Progenitor cell of endocrine pancreas (in vitro differentiated cells): Measurements from ENCODE around the gene EEF1A2. TPM values are rescaled to one million over a fixed set of nuclear protein-coding genes. Genes with fewer than 3 reads are reported as not detected.

Source experiments
- DNase-seq: peaks from one replicate; pipeline ENCODE4 v3.0.0; 2021; ENCODE audit warnings: low spot score; ENCODE audit not compliant: unreplicated experiment
- H3K27ac Mint-ChIP-seq: 2 replicates; pipeline ENCODE4 v1.8.0; 2021; ENCODE audit warnings: mild to moderate bottlenecking, moderate library complexity, mixed read lengths
- H3K27me3 Mint-ChIP-seq: 2 replicates; pipeline ENCODE4 v1.8.0; 2021; ENCODE audit warnings: mixed read lengths
- H3K36me3 Mint-ChIP-seq: 2 replicates; pipeline ENCODE4 v1.8.0; 2022; ENCODE audit warnings: mixed read lengths; ENCODE audit not compliant: insufficient read depth
- H3K4me1 Mint-ChIP-seq: 2 replicates; pipeline ENCODE4 v1.8.0; 2021; ENCODE audit warnings: low read depth, mixed read lengths
- H3K4me3 Mint-ChIP-seq: 2 replicates; pipeline ENCODE4 v1.8.0; 2021; ENCODE audit warnings: low read depth, mild to moderate bottlenecking, moderate library complexity, mixed read lengths
- H3K9me3 Mint-ChIP-seq: 2 replicates; pipeline ENCODE4 v1.8.0; 2021; ENCODE audit warnings: low read depth, mixed read lengths
- total RNA-seq: library from RNA; stranded (reverse); gene quantifications from 2 replicates; pipeline ENCODE4 v1.2.1, GENCODE V29; 2021
- TF ChIP-seq, protein P1 (sequence below): fragments of 200-600 bp; sonication (generic); IDR thresholded peaks from one replicate; pipeline ENCODE4 v1.5.0; 2021; ENCODE audit warnings: antibody characterized with exemption, mild to moderate bottlenecking; ENCODE audit not compliant: unreplicated experiment

EEF1A2 gene
- total RNA-seq, 1 donor from 2014 or later = 11.0 TPM

DNA sequence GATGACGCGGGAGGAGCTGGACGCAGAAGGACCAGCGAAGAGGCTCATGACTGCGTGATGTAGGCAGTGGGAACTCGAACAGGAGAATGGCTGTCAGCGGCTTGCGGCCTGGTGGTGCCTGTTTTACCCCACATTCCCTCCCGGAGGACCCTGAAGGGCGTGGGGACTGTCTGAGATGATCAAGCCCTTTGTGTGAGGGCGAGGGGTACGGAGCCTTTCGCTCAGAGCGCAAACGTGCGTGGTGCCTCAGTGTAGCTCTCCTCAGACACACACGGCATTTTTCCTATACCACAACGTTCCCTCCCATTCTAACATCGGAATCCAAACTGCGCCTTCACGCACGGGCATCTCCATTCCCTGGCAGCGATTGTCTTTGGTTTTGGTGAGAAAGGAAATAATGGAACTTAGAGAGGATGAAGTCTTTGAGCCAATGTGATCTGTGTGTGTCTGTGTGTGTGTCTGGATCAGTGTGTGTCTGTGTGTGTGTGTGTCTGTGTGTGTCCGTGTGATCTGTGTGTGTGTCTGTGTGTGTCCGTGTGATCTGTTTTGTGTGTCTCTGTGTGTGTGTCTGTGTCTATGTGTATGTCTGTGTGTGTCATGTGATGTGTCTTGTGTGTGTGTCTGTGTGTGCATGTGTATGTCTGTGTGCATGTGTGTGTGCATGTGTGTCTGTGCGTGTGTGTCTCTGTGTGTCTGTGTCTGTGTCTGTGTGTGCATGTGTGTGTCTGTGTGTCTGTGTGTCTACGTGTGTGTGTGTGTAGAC is 33.0 kb upstream of the EEF1A2 start:
- H3K27me3 Mint-ChIP-seq = no peaks in the 10 kb centered on the region
- H3K36me3 Mint-ChIP-seq = no peaks in the 10 kb centered on the region
- no peaks in the 10 kb centered on the region for H3K9me3 Mint-ChIP-seq
- TF ChIP-seq, protein P1, sequence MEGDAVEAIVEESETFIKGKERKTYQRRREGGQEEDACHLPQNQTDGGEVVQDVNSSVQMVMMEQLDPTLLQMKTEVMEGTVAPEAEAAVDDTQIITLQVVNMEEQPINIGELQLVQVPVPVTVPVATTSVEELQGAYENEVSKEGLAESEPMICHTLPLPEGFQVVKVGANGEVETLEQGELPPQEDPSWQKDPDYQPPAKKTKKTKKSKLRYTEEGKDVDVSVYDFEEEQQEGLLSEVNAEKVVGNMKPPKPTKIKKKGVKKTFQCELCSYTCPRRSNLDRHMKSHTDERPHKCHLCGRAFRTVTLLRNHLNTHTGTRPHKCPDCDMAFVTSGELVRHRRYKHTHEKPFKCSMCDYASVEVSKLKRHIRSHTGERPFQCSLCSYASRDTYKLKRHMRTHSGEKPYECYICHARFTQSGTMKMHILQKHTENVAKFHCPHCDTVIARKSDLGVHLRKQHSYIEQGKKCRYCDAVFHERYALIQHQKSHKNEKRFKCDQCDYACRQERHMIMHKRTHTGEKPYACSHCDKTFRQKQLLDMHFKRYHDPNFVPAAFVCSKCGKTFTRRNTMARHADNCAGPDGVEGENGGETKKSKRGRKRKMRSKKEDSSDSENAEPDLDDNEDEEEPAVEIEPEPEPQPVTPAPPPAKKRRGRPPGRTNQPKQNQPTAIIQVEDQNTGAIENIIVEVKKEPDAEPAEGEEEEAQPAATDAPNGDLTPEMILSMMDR = no peak
- H3K4me1 Mint-ChIP-seq = peaks cover 3% of the 10 kb centered on the region
- H3K27ac Mint-ChIP-seq = peak overlapping the region; percentile 33
- DNase-seq = peak; percentile 8
- no peak overlapping the region for H3K4me3 Mint-ChIP-seq

DNA sequence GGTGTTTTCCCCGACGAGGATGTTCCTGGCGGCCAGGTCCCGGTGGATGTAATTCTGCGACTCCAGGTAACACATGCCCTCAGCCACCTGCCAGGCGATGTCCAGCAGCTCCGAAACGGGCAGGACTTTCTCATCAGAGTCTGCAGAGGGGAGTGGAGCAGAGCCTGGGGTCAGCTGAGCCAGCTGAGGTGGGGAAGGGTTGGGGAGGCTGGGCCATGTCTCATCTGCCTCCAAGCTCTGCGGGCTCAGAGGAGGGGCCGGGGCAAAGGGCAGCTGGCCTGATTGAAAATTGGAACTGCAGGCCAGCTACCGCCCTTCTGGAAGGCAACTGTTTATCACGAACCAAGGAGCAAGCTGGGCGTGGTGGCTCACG is 31.9 kb upstream of the EEF1A2 start:
- peak; percentile 8 for DNase-seq
- H3K4me1 Mint-ChIP-seq = peaks cover 2% of the 10 kb centered on the region
- H3K27ac Mint-ChIP-seq = peak overlapping the region; percentile 83
- H3K36me3 Mint-ChIP-seq = no peaks in the 10 kb centered on the region
- H3K27me3 Mint-ChIP-seq = no peaks in the 10 kb centered on the region
- TF ChIP-seq, protein P1 = no peak
- no peaks in the 10 kb centered on the region for H3K9me3 Mint-ChIP-seq
- no peak overlapping the region for H3K4me3 Mint-ChIP-seq

- Mint-ChIP-seq H3K27ac (no peak overlapping the region), H3K36me3 (no peaks in the 10 kb centered on the region), H3K4me1 (peaks cover 2% of the 10 kb centered on the region), H3K4me3 (no peak overlapping the region), H3K27me3 (no peaks in the 10 kb centered on the region), H3K9me3 (no peaks in the 10 kb centered on the region)
- TF ChIP-seq, protein P1 = no peak
- DNase-seq = peak; percentile 9
Measured at GRCh38 chr20:63529861-63530787, 31.2 kb upstream of the EEF1A2 start.

- Mint-ChIP-seq H3K27ac (no peak overlapping the region), H3K9me3 (no peaks in the 10 kb centered on the region), H3K36me3 (peaks cover 2% of the 10 kb centered on the region), H3K4me3 (no peak overlapping the region), H3K27me3 (no peaks in the 10 kb centered on the region), H3K4me1 (peaks cover 4% of the 10 kb centered on the region)
- TF ChIP-seq, protein P1 = no peak
- DNase-seq = peak; percentile 8
Measured at GRCh38 chr20:63529180-63529860, 30.4 kb upstream of the EEF1A2 start.

DNA sequence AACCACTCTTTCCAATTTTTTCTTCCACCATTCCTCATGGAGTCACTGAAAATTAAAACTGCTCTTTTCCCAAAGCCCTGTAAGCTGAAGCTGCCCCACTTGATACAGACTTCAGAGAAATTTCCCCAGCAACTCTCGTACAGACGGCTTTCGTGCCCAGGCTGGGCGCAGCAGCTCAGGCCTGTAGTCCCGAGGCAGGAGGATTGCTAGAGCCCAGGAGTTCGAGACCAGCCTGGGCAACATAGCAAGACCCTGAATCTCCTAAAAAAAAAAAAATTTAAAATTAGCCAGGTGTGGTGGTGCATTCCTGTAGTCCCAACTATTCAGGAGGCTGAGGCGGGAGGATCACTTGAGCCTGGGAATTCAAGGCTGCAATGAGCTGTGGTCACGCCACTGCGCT is 28.3 kb upstream of the EEF1A2 start:
- Mint-ChIP-seq H3K4me1 (peaks cover 10% of the 10 kb centered on the region), H3K27me3 (no peaks in the 10 kb centered on the region), H3K27ac (peak overlapping the region; percentile 7), H3K36me3 (peaks cover 15% of the 10 kb centered on the region), H3K9me3 (no peaks in the 10 kb centered on the region), H3K4me3 (no peak overlapping the region)
- TF ChIP-seq, protein P1 = no peak
- DNase-seq = no peak
